Measurements from ENCODE around the gene KLF1.
A peak's percentile ranks its signal among the peaks of the same experiment; 100 is the strongest.

Gene KLF1

GRCh38 chr19:12838182-12838885, 48.7 kb downstream of the KLF1 start, which contains the start of gene MAST1:
MAST1 (plus strand) TSS chr19:12838515; CDS start chr19:12838573, 58 bp downstream.
- peak; percentile 20 for DNase-seq (ENCODE audit: low spot score)

- DNase-seq (ENCODE audit: low spot score), result no peak
Observed at GRCh38 chr19:12837225-12837624, 49.8 kb downstream of the KLF1 start.

GRCh38 chr19:12836529-12836863, 50.5 kb downstream of the KLF1 start:
- no peak for DNase-seq (ENCODE audit: low spot score)

GRCh38 chr19:12834976-12835757, 51.8 kb downstream of the KLF1 start:
- DNase-seq (ENCODE audit: low spot score), result no peak

GRCh38 chr19:12834566-12834943, 52.4 kb downstream of the KLF1 start, which contains the start of gene RTBDN:
RTBDN (minus strand) TSS chr19:12834579; CDS start chr19:12829979, 4,600 bp downstream.
- no peak for DNase-seq (ENCODE audit: low spot score)
